Stimulated activated CD4-positive, alpha-beta T cell treated with anti-CD3 and anti-CD28 coated beads, TNF-alpha, amount 100 ng/mL, for 24 hours (primary cell): ENCODE data around the gene RASSF7.

Source experiments
- DNase-seq, 3 experiments: peaks; one replicate each; pipeline ENCODE4 v3.0.0-alpha.2; 2020; ENCODE audit warnings: low read depth in 3 of 3

Gene RASSF7

GRCh38 chr11:551596-551995 is 9.2 kb upstream of the RASSF7 start:
- DNase-seq, result no peak

GRCh38 chr11:553083-553987 is 7.4 kb upstream of the RASSF7 start:
- no peak for DNase-seq

GRCh38 chr11:553988-554340 is 6.8 kb upstream of the RASSF7 start:
- DNase-seq, result no peak

- peak; percentile 48 to 75 (median 57) for DNase-seq
Observed at GRCh38 chr11:554428-555226, 6.1 kb upstream of the RASSF7 start.

- no peak for DNase-seq
Observed at GRCh38 chr11:555227-555779, 5.5 kb upstream of the RASSF7 start.

GRCh38 chr11:555780-556661 is 4.7 kb upstream of the RASSF7 start:
- DNase-seq, result no peak

GRCh38 chr11:556662-557256 is 4.0 kb upstream of the RASSF7 start:
- DNase-seq, result no peak

- no peak for DNase-seq
Observed at GRCh38 chr11:557328-558132, 3.2 kb upstream of the RASSF7 start.

GRCh38 chr11:558503-558902 is 2.3 kb upstream of the RASSF7 start:
- no peak for DNase-seq

GRCh38 chr11:559020-559620 is 1.6 kb upstream of the RASSF7 start:
- no peak for DNase-seq

GRCh38 chr11:559712-560304 is 962 bp upstream of the RASSF7 start:
- no peak for DNase-seq

GRCh38 chr11:561148-562003 is 606 bp downstream of the RASSF7 start:
- DNase-seq, result no peak

- no peak for DNase-seq
Observed at GRCh38 chr11:562046-562645, 1.4 kb downstream of the RASSF7 start.

- no peak for DNase-seq
Observed at GRCh38 chr11:563066-563811, 2.5 kb downstream of the RASSF7 start.

- DNase-seq, result no peak
Observed at GRCh38 chr11:563812-564578, 3.2 kb downstream of the RASSF7 start.

- no peak for DNase-seq
Observed at GRCh38 chr11:565921-566509, 5.2 kb downstream of the RASSF7 start.
